GM12865 (cell line): ENCODE data around the gene HIPK2.

Source experiments
- DNase-seq: peaks from one replicate; pipeline ENCODE4 v3.0.0; 2010; ENCODE audit warnings: low read depth
- H3K4me3 ChIP-seq: 2 replicates; pipeline ENCODE4 v1.5.1; 2011; ENCODE audit warnings: mild to moderate bottlenecking, low read depth, low read length, control low read depth
- CTCF ChIP-seq: IDR thresholded peaks from 2 replicates; pipeline ENCODE4 v1.5.1; 2011; ENCODE audit warnings: low read length, control low read depth, low read depth, inconsistent platforms; ENCODE audit not compliant: insufficient read depth; ENCODE audit errors: missing control alignments

Gene HIPK2

GRCh38 chr7:139597028-139597427 is 180.8 kb downstream of the HIPK2 start:
- H3K4me3 ChIP-seq = no peak overlapping the region
- no peak for TF ChIP-seq CTCF
- DNase-seq = no peak

- TF ChIP-seq CTCF = no peak
- H3K4me3 ChIP-seq = no peak overlapping the region
- DNase-seq = no peak
Observed at GRCh38 chr7:139596626-139597025, 181.2 kb downstream of the HIPK2 start.

- no peak overlapping the region for H3K4me3 ChIP-seq
- no peak for DNase-seq
- TF ChIP-seq CTCF = no peak
Observed at GRCh38 chr7:139595806-139596205, 182.0 kb downstream of the HIPK2 start.

- no peak overlapping the region for H3K4me3 ChIP-seq
- TF ChIP-seq CTCF = no peak
- DNase-seq = no peak
Observed at GRCh38 chr7:139594911-139595476, 182.8 kb downstream of the HIPK2 start.

GRCh38 chr7:139594090-139594489 is 183.7 kb downstream of the HIPK2 start:
- H3K4me3 ChIP-seq = no peak overlapping the region
- TF ChIP-seq CTCF = no peak
- no peak for DNase-seq

GRCh38 chr7:139592801-139593461 is 184.9 kb downstream of the HIPK2 start:
- H3K4me3 ChIP-seq = no peak overlapping the region
- no peak for DNase-seq
- no peak for TF ChIP-seq CTCF
